Islet precursor cell (in vitro differentiated cells): ENCODE measurements around the gene TAF1B.
"Not testable (repeated sequence)": the region's sequence is repeated elsewhere in the genome, so short reads cannot be mapped to it uniquely, and the experiment has no call there.

ENCODE experiments used
- DNase-seq: peaks from one replicate; pipeline ENCODE4 v3.0.0-alpha.2; 2018

TAF1B gene

GRCh38 chr2:9832586-9832985 lies 10.7 kb upstream of the TAF1B start:
- DNase-seq, result no peak

- DNase-seq, result not testable (repeated sequence)
Observed at GRCh38 chr2:9835068-9835467, 8.2 kb upstream of the TAF1B start.

GRCh38 chr2:9836074-9836473 lies 7.2 kb upstream of the TAF1B start:
- no peak for DNase-seq

GRCh38 chr2:9836517-9836916 lies 6.8 kb upstream of the TAF1B start:
- DNase-seq, result no peak

- no peak for DNase-seq
Observed at GRCh38 chr2:9837451-9837850, 5.8 kb upstream of the TAF1B start.

- DNase-seq, result no peak
Observed at GRCh38 chr2:9838391-9838790, 4.9 kb upstream of the TAF1B start.

GRCh38 chr2:9842487-9843228 lies 616 bp upstream of the TAF1B start:
- DNase-seq, result no peak

- peak; percentile 59 for DNase-seq
Observed at GRCh38 chr2:9844036-9844483, 786 bp downstream of the TAF1B start.

- no peak for DNase-seq
Observed at GRCh38 chr2:9844576-9844975, 1.3 kb downstream of the TAF1B start.

- no peak for DNase-seq
Observed at GRCh38 chr2:9846554-9846953, 3.3 kb downstream of the TAF1B start.

GRCh38 chr2:9847140-9847539 lies 3.9 kb downstream of the TAF1B start:
- no peak for DNase-seq

- DNase-seq, result no peak
Observed at GRCh38 chr2:9852881-9853280, 9.6 kb downstream of the TAF1B start.

GRCh38 chr2:9857814-9858729 lies 14.8 kb downstream of the TAF1B start:
- no peak for DNase-seq

GRCh38 chr2:9858730-9859068 lies 15.4 kb downstream of the TAF1B start:
- DNase-seq, result no peak

- not testable (repeated sequence) for DNase-seq
Observed at GRCh38 chr2:9860922-9861580, 17.8 kb downstream of the TAF1B start.

GRCh38 chr2:9867881-9868280 lies 24.6 kb downstream of the TAF1B start:
- DNase-seq, result no peak

- no peak for DNase-seq
Observed at GRCh38 chr2:9873337-9873736, 30.1 kb downstream of the TAF1B start.

GRCh38 chr2:9877026-9877425 lies 33.8 kb downstream of the TAF1B start:
- DNase-seq, result no peak

GRCh38 chr2:9877726-9878125 lies 34.5 kb downstream of the TAF1B start:
- DNase-seq, result no peak

- DNase-seq, result no peak
Observed at GRCh38 chr2:9879455-9880194, 36.4 kb downstream of the TAF1B start.

- no peak for DNase-seq
Observed at GRCh38 chr2:9883897-9884296, 40.6 kb downstream of the TAF1B start.

GRCh38 chr2:9884436-9884835 lies 41.2 kb downstream of the TAF1B start:
- no peak for DNase-seq
